LNCAP (cell line): ENCODE data around the gene PRSS23.

ENCODE experiments used
- CTCF ChIP-seq: fragments of 450-650 bp; IDR thresholded peaks from 2 replicates; pipeline ENCODE4 v1.5.1; 2017; ENCODE audit warnings: mild to moderate bottlenecking

Gene PRSS23

GRCh38 chr11:86801364-86801763, 1.0 kb downstream of the PRSS23 start:
- TF ChIP-seq CTCF, result no peak

- no peak for TF ChIP-seq CTCF
Observed at GRCh38 chr11:86802146-86802545, 1.8 kb downstream of the PRSS23 start.

GRCh38 chr11:86802601-86803051, 2.3 kb downstream of the PRSS23 start:
- TF ChIP-seq CTCF, result peak; percentile 67

GRCh38 chr11:86803136-86804045, 3.0 kb downstream of the PRSS23 start:
- no peak for TF ChIP-seq CTCF

- no peak for TF ChIP-seq CTCF
Observed at GRCh38 chr11:86804951-86805350, 4.6 kb downstream of the PRSS23 start.

GRCh38 chr11:86805873-86806310, 5.5 kb downstream of the PRSS23 start:
- TF ChIP-seq CTCF, result no peak

GRCh38 chr11:86806903-86807302, 6.6 kb downstream of the PRSS23 start:
- TF ChIP-seq CTCF, result no peak
